ENCODE data around the gene PLPP6.

PLPP6 gene

GRCh38 chr9:4700932-4701331, 38.8 kb downstream of the PLPP6 start:
- DNase-seq, result no peak

GRCh38 chr9:4701526-4701925, 39.4 kb downstream of the PLPP6 start:
- DNase-seq, result no peak

GRCh38 chr9:4704129-4704528, 42.0 kb downstream of the PLPP6 start:
- no peak for DNase-seq

- no peak for DNase-seq
Measured at GRCh38 chr9:4706021-4706420, 43.9 kb downstream of the PLPP6 start.

GRCh38 chr9:4706971-4707622, 45.0 kb downstream of the PLPP6 start:
- no peak for DNase-seq

GRCh38 chr9:4709380-4709779, 47.3 kb downstream of the PLPP6 start:
- DNase-seq, result no peak

- no peak for DNase-seq
Measured at GRCh38 chr9:4713849-4714248, 51.8 kb downstream of the PLPP6 start.

- no peak for DNase-seq
Measured at GRCh38 chr9:4714266-4715016, 52.3 kb downstream of the PLPP6 start.
